Neural progenitor cell (in vitro differentiated cells): Measurements from ENCODE around the gene ABL2.

Source experiments
- EZH2 ChIP-seq: fragments of 200-600 bp; sonication (generic); IDR thresholded peaks from 2 replicates; pipeline ENCODE4 v1.6.1; 2017; ENCODE audit warnings: antibody characterized with exemption, mild to moderate bottlenecking, moderate library complexity
- EZH2phosphoT487 ChIP-seq: fragments of 200-600 bp; sonication (generic); IDR thresholded peaks from 2 replicates; pipeline ENCODE4 v1.6.1; 2017; ENCODE audit warnings: antibody characterized with exemption
- TF ChIP-seq, protein P1 (sequence below): fragments of 200-600 bp; sonication (generic); IDR thresholded peaks from 2 replicates; pipeline ENCODE4 v1.5.1; 2017; ENCODE audit warnings: antibody characterized with exemption, mild to moderate bottlenecking

DNA sequence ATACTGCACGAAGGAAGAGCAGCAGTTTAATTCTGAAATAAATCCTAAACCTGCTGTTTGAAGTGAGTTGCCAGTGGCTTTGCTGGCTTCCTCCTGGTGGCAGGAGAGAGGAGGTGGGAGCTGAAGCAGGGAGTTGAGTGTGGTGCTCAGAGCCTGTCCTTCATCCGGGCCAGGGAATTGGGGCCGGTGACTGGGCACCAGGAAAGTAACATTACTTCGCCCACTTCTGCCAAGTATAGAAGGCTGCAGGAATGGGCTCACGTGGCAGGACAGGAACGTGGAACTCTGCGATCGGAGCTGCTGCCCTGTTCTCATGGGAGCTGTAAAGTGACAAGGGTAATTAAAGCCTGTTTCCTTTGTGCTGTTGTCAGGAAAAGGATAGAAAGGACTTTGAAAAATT is 139.0 kb downstream of the ABL2 start:
- TF ChIP-seq, protein P1, sequence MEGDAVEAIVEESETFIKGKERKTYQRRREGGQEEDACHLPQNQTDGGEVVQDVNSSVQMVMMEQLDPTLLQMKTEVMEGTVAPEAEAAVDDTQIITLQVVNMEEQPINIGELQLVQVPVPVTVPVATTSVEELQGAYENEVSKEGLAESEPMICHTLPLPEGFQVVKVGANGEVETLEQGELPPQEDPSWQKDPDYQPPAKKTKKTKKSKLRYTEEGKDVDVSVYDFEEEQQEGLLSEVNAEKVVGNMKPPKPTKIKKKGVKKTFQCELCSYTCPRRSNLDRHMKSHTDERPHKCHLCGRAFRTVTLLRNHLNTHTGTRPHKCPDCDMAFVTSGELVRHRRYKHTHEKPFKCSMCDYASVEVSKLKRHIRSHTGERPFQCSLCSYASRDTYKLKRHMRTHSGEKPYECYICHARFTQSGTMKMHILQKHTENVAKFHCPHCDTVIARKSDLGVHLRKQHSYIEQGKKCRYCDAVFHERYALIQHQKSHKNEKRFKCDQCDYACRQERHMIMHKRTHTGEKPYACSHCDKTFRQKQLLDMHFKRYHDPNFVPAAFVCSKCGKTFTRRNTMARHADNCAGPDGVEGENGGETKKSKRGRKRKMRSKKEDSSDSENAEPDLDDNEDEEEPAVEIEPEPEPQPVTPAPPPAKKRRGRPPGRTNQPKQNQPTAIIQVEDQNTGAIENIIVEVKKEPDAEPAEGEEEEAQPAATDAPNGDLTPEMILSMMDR: no peak
- TF ChIP-seq EZH2phosphoT487 (no peak), EZH2 (no peak)
